GM19455 (cell line): ENCODE measurements around the gene SERPINB5.

Source experiments
- ATAC-seq: cut with Tn5 transposase; IDR thresholded peaks from one replicate; pipeline ENCODE4 v1.9.1; 2021; ENCODE audit not compliant: unreplicated experiment

The SERPINB5 gene

GRCh38 chr18:63523660-63524059, 46.9 kb downstream of the SERPINB5 start:
- ATAC-seq, result no peak

DNA sequence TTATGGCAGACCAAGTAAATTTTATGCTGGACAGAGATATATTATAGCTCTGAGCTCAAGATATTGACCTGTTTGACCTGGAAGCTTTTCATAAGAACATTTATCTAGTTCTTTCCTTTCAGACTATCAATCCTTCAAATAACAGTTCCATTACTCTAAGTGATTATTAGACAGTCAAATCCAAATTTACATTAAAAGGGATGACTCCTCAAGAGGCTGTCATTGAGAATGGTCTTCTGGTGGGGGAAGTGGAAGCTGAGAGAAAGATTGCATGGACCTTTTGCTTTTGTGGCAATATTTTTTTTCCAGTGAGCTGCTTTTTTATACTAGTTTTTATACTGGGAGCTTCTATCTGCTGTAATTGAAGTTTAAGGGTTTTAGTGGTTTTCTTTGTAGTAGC, 50.5 kb downstream of the SERPINB5 start:
- no peak for ATAC-seq

DNA sequence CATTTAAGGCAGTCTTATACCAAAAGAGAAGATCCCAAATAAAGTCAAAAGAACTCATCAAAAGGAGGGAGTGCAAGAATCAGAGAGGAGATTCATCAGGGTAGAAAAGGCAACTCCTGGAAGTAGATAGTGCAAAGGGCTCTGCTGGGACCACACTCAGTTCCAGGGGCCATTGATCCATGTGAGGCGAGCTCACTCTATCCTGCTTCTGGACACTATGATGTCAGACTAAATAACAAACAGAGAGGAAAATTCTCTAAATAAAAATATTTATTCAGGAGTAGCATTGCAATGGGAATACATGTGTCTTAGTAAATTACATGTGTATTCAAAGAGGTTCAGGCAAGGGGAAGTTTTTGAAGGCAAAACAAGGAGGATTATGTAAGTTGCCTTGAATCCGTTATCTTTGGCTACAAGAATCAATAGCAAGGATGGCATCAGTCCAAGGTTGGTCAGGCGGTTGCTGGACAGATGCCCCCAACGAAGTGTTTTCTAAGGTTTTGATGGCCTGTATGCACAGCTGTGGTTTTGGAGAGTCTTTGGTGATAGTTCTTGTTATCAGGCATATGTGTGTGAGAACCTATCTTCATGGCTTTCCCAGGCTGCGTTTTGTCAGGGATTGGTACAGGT, 52.2 kb downstream of the SERPINB5 start:
- no peak for ATAC-seq

- ATAC-seq, result no peak
Observed at GRCh38 chr18:63532471-63532870, 55.7 kb downstream of the SERPINB5 start.

GRCh38 chr18:63534615-63535014, 57.9 kb downstream of the SERPINB5 start:
- no peak for ATAC-seq

DNA sequence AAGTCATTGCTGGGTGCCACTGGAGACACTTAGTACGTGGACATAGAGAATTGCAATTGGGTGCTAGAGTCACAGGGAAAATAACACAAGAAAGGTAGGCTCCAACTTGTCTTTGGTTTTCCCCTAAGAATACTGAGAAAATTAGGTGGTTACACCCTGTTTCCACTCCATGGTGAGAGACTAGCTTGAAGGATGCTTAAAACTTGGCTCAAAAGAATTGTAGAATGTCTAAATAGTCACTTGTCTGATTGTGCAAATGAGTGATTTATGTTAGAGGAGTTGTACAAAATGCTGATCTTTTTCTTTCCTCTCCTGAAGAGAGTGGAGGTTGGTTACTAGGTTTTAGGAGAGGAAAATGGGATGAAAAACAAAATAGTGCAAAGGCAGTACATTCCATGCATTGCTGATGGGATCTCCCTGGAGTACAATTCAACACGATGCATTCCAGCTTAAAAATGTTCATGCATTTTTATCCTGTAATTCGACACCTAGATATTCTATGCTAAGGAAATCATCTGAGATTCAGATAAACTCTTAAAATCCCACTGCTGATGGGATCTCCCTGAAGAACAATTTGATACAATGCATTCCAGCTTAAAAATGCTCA, 63.2 kb downstream of the SERPINB5 start:
- ATAC-seq, result no peak

DNA sequence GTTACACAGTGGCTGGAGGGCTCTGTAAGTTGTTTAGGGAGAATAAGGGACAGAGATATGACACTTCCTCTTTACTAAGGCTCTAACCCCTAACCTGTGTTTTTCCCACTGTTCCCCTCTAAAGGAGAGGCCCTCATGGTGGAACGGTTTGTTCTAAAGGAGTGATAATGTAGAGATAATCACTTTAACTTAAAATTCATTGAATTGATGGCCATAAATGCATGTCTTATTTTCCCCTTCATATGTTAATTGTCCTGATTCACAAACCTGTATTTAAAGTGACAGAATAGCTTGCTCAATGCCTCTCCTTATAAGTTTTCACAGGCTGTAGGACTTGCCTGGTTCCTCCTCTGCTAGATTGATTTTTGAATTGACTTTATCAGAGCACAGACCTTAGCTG, 65.3 kb downstream of the SERPINB5 start, which contains the start of gene SERPINB12:
Gene SERPINB12 (plus strand): TSS at position 301 of the 400 bp plus-strand sequence. CDS start 13,791 bp downstream, outside the sequence.
- ATAC-seq, result no peak

DNA sequence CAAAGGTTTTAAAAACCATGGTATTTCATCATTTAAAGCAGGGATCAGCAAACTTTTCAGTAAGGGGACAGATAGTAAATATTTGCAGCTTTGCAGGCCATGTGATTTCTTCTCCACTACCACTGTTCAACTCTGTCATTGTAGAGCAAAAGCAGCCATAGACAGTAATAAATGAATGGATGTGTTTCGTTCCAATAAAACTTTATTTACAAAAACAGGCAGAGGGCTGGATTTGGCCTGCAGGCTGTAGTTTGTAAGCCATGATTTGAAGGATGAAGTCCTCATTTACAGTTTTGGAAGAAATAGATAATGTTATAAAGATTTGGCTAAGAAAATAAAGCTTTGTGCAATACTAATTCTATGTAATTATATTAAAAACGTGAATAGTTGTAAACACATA, 67.3 kb downstream of the SERPINB5 start:
- ATAC-seq, result no peak

DNA sequence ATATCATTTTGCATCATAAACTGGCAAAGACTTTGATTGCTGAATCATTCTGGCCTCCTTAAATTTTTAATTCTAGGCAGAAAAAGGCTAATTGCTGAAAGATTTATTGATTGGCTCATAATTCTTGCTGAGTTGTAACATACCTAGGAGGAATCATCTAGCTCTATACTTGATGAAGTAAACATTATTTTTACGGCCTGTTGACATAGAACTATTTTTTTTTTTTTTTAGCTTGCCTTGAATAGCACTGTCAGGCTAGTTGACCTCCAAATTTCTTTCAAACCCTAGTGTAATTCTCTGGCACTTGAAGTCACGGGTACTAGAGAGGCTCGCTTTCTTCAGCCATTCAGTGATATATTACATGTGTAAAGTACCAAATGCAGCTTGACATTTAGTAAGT, 68.2 kb downstream of the SERPINB5 start:
- no peak for ATAC-seq

DNA sequence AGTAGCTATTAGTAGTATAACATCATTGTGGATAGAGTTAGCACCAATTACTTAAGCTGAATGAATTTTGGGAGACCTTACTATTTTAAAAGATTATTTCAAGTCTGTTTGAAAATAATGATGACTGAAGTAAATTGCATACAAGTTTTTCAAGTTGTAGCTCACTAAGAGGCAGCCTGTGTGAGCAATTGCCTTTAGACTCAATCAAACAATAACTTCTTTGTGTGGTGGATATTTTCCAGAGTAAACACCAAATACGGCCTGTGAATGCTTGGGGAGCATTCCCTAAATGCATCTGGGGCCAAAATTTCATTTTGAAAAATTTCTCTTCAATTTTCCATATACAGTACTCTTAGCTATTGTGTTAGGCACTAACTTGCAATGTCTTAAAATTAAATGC, 73.3 kb downstream of the SERPINB5 start:
- ATAC-seq, result no peak

DNA sequence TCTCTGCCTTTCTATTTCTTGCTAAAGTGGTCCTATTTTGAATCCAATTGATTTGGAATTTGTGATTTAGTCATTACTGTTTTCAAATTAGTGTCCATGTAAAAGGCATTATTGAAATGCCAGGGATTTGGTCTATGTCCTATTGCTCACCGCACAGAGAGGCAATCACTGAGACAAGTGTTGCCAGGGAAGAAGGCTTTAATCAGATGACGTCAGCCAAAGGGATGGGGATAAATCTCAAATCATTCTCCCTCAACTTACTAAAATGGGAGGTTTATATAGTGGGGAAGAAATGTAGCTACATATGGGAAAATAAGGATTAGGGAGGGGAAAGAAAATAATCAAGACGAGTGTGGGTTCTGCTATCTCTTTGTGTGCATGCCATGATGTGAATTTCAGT, 75.0 kb downstream of the SERPINB5 start:
- no peak for ATAC-seq

GRCh38 chr18:63552581-63552980, 75.8 kb downstream of the SERPINB5 start:
- ATAC-seq, result no peak

GRCh38 chr18:63553081-63553480, 76.3 kb downstream of the SERPINB5 start:
- ATAC-seq, result no peak
